Measurements from ENCODE around the gene GNG14. TPM values are rescaled to one million over a fixed set of nuclear protein-coding genes. Genes with fewer than 3 reads are reported as not detected.

GNG14 gene
- total and polyA plus RNA-seq, 12 donors: not detected

GRCh38 chr19:12648088-12648487 is 39.7 kb upstream of the GNG14 start:
- peak in 3 of 7 donors; percentile 33 to 56 (median 43) for DNase-seq
- Histone ChIP-seq H3K9me3 (replicated peaks in 1 of 3) (no peaks in the 10 kb centered on the region), H3K27ac (peak overlapping the region in 1 of 5 donors; percentile 46), H3K27me3 (no peaks in the 10 kb centered on the region), H3K36me3 (replicated peaks in 1 of 2) (peaks cover 0 to 8% of the 10 kb centered on the region in 2 donors), H3K4me1 (replicated peaks in 1 of 2) (peaks cover 8 to 13% of the 10 kb centered on the region in 2 donors), H3K4me3 (peak overlapping the region in 2 of 4 donors; percentile 23 to 57)
- TF ChIP-seq POLR2A (IDR thresholded peaks at IDR 0.05): no peak
- TF ChIP-seq, protein P1, sequence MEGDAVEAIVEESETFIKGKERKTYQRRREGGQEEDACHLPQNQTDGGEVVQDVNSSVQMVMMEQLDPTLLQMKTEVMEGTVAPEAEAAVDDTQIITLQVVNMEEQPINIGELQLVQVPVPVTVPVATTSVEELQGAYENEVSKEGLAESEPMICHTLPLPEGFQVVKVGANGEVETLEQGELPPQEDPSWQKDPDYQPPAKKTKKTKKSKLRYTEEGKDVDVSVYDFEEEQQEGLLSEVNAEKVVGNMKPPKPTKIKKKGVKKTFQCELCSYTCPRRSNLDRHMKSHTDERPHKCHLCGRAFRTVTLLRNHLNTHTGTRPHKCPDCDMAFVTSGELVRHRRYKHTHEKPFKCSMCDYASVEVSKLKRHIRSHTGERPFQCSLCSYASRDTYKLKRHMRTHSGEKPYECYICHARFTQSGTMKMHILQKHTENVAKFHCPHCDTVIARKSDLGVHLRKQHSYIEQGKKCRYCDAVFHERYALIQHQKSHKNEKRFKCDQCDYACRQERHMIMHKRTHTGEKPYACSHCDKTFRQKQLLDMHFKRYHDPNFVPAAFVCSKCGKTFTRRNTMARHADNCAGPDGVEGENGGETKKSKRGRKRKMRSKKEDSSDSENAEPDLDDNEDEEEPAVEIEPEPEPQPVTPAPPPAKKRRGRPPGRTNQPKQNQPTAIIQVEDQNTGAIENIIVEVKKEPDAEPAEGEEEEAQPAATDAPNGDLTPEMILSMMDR (IDR thresholded peaks at IDR 0.05): peak in 3 of 6 experiments; percentile 15 to 37 (median 31)
- intact Hi-C loops (cut with DNase I): no loop called here
- 6 to 20% (median 8%) methylated on average over 7 to 29 of the region's 29 CpGs for WGBS, 4 donors

DNA sequence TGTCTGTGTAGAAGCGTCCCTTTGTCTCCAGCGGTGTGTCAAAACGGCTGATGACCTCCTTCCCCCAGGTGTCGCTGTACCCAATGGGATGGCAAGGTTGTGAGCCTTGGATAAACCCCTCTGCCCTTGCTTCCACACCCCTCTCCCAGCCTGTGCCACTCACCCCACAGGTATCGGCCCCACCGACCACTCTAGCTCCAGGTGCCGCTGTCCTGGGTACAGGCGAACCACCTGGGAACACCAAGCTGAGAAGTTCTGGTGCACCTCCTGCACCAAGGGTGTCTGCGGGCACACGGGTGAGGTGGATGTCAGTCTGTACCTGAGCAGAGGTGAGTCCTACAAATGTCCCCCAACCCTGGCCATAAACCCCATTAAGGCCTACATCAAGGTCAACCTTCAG is 37.9 kb upstream of the GNG14 start:
- 93 to 97% (median 94%) methylated on average over 9 to 10 of the region's 10 CpGs for WGBS, 4 donors
- DNase-seq: no peak
- TF ChIP-seq, protein P1 (IDR thresholded peaks at IDR 0.05): no peak
- TF ChIP-seq POLR2A (IDR thresholded peaks at IDR 0.05): no peak
- Histone ChIP-seq H3K27me3 (no peaks in the 10 kb centered on the region), H3K4me1 (replicated peaks in 1 of 2) (peaks cover 8 to 13% of the 10 kb centered on the region in 2 donors), H3K4me3 (no peak overlapping the region), H3K27ac (no peak overlapping the region), H3K9me3 (replicated peaks in 1 of 3) (no peaks in the 10 kb centered on the region), H3K36me3 (replicated peaks in 1 of 2) (peaks cover 0 to 8% of the 10 kb centered on the region in 2 donors)
- intact Hi-C loops (cut with DNase I): no loop called here

GRCh38 chr19:12652219-12652618 is 35.6 kb upstream of the GNG14 start:
- TF ChIP-seq, protein P1 (IDR thresholded peaks at IDR 0.05): no peak
- no peak for TF ChIP-seq POLR2A (IDR thresholded peaks at IDR 0.05)

DNA sequence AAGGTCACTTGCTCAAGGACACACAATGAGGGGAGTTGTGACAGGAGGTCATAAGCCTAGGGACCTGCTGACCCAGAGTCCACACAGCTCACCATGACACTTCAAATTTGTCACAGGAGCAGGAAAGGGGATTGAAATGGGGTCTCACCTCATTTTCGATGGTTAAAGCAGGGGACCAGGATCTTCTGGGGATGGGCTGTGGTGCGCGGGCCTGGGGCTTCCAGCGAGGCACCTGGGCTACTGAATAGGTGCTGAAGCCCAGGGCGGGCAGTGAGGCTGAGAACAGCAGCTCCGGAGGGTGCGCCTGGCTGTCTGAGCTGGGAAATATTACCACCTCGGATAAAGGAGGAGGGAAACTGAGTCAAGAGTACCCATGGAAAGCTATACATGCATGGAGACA is 32.3 kb upstream of the GNG14 start:
- TF ChIP-seq POLR2A (IDR thresholded peaks at IDR 0.05): no peak
- TF ChIP-seq, protein P1 (IDR thresholded peaks at IDR 0.05): no peak
- intact Hi-C loops (cut with DNase I): no loop called here
- Histone ChIP-seq H3K27ac (no peak overlapping the region), H3K36me3 (replicated peaks in 1 of 2) (peaks cover 0 to 32% of the 10 kb centered on the region in 2 donors), H3K9me3 (replicated peaks in 1 of 3) (no peaks in the 10 kb centered on the region), H3K4me3 (no peak overlapping the region), H3K27me3 (no peaks in the 10 kb centered on the region), H3K4me1 (replicated peaks in 1 of 2) (no peaks in the 10 kb centered on the region)
- WGBS, 4 donors: 88 to 94% (median 91%) methylated on average over 8 of the region's 8 CpGs
- DNase-seq: no peak

More at GRCh38 chr19:12652219-12652618, 35.6 kb upstream of the GNG14 start:
- Histone ChIP-seq H3K27me3 (no peaks in the 10 kb centered on the region), H3K4me1 (replicated peaks in 1 of 2) (peaks cover 8 to 13% of the 10 kb centered on the region in 2 donors), H3K9me3 (replicated peaks in 1 of 3) (no peaks in the 10 kb centered on the region), H3K36me3 (replicated peaks in 1 of 2) (peaks cover 0 to 24% of the 10 kb centered on the region in 2 donors), H3K4me3 (no peak overlapping the region), H3K27ac (no peak overlapping the region)
- no peak for DNase-seq
- 90 to 93% (median 92%) methylated on average over 6 of the region's 6 CpGs for WGBS, 4 donors
- intact Hi-C loops (cut with DNase I): no loop called here
